Inflammatory macrophage treated with lipopolysaccharide for 1 hour (primary cell): ENCODE measurements around the gene ZER1.
A peak's percentile ranks its signal among the peaks of the same experiment; 100 is the strongest.
"Not testable (repeated sequence)": the region's sequence is repeated elsewhere in the genome, so short reads cannot be mapped to it uniquely, and the experiment has no call there.

Source experiments
- DNase-seq, 2 donors: peaks; one replicate each; pipeline ENCODE4 v3.0.0-alpha.2; 2020 to 2022

ZER1 gene

DNA sequence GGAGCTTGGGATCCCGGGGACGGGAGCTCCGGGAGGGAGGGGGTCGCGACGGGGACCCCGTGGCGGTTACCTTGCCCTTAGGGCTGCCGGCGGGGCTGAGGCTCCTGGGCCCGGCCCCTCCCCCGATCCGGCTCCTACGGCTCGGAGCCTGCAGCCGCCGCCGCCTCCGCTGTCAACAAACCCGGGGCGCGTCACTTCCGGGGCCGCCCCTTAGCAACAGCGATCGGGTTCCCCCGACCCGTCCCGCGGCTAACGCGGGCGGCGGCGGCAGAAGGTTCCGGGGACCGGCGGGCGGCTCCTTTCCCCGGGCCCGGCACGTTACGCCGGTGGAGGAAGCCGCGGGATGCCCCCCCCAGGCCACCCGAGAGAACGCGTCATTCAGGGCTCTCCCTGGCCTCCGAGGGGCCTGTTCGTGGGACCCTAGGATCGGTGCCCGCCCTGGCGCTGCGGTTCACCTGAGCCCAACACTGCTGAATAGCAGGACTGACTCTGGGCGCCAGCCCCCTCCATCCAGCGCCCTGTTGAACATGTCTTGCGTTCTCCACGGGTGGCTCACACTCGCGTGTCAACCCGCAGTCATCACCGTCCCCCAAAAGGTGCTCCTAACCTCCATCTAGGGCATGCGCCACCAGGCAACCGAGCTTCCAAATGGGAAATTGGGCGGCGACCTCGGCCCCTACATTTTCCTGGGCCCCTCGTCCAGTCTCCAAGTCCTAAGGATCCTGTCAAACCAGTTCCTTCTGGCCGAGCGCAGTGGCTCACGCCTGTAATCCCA is at the start of gene ZER1:
Gene ZER1 (minus strand): TSS at position 183 of the 775 bp plus-strand sequence. CDS start 16,362 bp downstream, outside the sequence.
- DNase-seq = peak; percentile 83 to 95

DNA sequence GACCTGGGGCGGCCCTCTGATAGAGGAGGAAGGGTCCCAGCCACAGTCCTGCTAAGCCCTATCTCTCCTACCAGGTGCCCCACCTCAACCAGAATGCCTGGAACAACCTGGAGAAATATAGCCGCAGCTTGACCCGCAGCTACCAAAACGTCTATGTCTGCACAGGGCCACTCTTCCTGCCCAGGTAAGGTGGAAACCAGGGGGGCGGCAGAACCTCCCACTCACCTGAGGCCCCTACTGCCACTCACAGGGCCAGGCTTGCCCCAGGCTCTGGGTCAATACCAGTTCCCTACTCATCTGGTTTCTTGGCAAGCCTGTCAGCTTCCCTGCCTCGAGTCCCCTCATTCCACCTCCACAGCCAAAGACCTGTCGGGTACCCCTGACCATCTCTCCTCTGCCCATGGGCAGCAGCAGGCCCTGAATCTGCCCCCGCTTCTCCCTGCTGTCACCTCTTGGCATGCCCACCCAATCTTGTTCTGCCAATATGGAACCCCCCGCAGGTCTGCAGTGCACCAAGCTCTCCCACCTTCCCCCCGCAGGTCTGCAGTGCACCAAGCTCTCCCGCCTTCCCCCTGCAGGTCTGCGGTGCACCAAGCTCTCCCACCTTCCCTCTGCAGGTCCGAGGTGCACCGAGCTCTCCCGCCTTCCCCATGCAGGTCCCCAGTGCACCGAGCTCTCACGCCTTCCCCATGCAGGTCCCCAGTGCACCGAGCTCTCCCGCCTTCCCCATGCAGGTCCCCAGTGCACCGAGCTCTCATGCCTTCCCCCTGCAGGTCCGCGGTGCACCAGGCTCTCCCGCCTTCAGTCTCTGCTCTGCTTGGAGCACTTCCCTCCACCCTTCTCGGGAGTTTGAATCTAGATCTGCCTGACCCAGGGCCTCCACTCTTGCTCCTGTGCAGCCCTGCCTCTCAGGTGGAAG is 49.2 kb upstream of the ZER1 start:
- no peak for DNase-seq

DNA sequence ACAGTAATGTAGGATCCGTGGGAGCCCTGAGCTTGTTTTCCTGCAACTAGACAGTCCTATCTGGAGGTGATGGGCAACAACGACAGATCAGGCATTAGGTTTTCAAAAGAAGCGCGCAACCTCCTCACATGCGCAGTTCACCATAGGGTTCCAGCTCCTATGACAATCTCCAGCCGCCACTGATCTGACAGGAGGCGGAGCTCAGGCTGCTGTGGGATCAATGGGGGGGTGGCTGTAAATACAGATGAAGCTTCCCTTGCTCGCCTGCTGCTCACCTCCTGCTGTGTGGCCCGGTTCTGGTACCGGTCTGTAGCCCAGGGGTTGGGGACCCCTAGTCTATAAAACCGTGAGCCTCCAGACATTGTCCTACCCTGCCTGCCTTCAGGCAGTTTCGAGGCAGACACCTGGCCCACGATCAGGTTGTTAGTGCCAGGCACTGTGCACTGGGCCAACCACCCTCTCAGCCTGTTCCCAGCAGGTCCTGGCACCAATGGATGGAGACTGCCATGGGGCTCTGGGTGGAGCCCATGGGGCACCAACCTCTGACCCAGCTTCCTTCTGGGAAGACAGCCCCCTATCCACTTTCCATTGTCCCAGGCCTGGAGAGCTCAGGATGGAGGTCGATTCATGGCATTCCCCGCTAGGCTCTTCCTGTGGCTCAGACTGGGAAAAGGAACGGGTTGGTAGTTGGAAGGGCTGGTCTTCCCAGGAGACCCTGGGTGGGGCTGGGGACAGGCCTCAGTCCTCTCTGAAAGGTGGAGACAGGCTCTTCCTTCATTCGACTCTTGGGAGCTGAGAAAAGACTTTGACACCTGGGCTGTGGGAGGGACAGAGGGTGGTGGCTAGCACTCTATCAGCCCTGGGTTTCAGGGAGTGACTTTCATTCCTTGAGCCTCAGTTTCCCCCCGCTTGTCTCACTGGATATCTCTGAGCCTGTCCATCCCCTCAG is 48.3 kb upstream of the ZER1 start:
- DNase-seq = no peak

DNA sequence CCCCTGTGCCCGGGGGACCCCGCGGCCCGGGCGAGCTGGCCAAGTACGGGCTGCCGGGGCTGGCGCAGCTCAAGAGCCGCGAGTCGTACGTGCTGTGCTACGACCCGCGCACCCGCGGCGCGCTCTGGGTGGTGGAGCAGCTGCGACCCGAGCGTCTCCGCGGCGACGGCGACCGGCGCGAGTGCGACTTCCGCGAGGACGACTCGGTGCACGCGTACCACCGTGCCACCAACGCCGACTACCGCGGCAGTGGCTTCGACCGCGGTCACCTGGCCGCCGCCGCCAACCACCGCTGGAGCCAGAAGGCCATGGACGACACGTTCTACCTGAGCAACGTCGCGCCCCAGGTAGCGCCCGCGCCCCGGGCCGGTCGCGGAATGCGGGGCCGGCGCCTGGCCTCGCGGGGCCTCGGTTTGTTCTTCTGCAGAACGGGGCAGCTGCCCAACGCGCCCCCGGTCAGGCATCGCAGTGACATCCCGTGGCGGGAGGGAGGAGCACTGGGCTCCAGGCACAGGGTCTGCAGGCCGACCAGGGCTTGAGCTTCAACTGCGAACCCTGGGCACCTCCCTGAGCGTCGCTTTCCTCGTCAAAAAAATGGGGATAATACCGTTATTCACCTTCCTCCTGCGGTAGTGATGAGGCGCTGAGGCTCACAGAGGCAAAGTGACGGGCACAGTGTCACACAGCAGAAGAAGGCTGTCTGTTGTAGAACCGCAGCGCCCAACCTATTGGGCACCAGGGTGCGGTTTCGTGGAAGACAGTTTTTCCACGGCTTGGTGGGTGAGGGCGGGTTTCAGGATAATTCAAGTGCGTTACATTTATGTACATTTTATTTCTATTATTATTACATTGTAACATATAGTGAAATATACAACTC is 47.4 kb upstream of the ZER1 start:
- DNase-seq = peak in 1 of 2 donors; percentile 5

DNA sequence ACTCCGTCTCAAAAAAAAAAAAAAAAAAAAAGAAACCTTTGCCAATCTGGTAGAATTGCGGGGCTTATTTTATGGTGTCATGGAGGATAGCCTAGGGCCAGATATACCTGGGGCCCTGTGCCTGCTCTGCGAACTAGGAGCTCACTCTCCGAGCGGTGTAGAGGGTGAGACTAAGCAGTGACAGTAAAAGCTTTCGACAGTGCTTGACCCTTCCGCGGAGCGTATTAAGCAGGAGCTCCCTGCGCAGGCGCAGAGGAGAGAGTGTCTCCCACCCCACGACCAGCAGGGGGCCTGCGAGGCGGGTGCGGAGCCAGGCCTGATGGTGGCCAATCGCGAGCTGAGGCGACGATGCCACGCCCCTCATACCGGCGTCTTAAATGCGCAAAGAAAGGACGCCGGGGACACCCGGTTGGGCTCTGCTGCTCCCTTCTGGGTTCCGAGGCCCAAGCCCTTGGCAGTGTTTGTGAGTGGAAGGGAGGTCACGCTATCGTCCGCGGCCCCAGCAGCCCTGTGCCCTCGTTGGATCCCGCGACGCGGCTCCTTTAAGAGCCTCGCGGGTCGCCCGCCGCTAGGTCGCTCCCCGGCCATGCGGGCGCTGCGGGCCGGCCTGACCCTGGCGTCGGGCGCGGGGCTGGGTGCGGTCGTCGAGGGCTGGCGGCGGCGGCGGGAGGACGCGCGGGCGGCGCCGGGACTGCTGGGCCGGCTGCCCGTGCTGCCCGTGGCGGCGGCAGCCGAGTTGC is 46.5 kb upstream of the ZER1 start, which contains the start of gene ENDOG:
Gene ENDOG (plus strand): TSS at position 402 of the 740 bp plus-strand sequence. CDS start 185 bp downstream, at position 587.
- peak; percentile 94 to 99 for DNase-seq

DNA sequence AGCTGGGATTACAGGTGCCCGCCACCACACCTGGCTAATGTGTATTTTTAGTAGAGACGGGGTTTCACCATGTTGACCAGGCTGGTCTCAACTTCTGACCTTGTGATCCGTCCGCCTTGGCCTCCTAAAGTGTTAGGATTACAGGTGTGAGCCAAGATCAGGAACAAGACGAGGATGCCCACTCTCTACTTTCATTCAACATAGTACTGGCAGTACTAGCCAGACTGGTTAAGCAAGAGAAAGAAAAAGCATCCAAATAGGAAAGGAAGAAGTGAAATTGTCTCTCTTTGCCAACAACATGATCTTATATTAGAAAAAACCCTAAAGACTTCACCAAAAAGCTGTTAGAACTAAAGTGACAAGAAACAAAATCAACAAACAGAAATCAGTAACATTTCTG is 39.1 kb upstream of the ZER1 start:
- DNase-seq = no peak

DNA sequence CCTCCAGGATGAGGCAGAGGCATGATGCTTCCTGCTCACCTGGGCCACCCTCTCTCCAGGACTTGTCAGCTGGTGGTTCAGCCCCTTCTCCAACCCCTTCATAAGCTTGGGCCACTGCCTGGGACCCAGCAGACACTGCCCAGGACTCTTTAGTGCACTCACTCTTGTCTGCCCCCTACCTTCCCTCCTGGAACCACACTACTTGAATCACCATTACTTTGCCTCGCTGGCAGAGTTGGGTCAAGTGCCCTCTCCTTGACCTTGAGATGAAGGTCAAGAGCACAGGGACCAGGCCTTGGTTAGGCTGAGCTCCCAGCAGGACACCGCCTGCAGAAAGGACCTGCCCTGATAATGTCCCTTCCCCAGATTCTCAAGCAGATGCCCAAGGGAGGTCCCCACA is 38.1 kb upstream of the ZER1 start:
- no peak for DNase-seq

DNA sequence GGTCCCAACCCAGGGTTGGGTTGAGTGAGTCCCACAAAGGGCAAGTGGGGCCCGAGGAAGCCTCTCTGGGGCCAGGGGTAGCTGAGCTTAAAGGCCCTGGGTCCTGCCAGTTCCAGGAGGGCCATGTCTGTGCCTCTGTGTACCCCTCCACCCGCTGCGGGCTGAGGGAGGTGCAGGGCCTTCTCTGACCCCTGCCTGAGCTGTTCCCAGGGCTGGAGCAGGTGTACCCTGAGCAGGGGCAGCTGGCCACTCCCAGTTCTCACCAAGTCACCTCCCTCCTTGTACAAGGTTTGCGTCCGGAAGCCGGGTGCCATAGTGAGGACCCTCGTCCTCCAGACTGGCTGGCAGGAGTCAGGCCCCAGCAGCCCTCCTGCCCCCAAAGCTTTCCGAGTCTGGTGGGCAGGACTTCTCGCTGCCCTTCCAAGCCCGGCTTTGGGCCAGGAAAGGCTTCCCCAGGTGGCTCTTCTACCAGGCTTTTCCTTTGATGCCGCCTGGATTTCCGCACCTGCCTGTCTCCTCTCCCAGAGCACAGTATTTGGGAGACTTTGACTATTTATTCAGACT is 37.4 kb upstream of the ZER1 start:
- DNase-seq = no peak

DNA sequence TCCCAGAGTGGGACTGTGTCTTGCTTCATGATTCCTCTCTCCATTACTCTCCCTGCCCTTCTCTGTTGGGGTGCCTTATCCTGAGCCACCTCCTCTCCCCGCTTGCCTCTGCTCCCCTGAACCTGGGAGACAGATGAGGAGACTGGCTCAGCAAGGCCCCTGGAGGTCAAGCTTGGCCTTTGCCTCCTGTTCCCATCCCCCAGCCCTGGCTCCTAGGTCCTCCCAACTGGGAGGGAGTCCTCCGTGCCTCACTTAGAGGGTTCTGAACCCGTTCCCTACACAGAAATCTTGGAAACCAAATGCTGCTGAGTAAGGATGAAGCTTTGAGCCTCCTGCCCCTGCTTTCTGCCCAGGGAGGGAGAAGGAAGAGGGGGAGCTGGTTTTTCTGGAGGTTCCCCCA is 36.8 kb upstream of the ZER1 start:
- DNase-seq = no peak

DNA sequence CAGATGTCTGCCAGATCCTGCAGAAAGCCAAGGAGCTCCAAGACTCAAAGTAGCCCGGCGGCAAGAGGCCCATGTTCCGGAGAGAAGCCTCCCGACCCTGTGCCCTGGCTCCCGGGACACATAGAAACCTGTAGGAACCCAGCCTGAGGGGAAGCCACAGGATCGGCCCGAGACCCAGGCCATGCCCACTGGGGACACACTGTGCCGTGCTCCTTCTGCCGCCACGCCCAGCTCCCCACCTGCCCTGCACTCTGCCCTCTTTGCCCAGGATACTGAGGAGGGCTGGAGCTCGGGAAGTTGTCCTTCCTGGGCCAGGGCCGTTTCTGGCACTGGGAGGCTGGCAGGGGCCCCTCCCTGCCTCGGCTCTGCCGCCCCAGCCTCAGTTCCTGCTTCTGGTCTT is 36.1 kb upstream of the ZER1 start:
- no peak for DNase-seq

DNA sequence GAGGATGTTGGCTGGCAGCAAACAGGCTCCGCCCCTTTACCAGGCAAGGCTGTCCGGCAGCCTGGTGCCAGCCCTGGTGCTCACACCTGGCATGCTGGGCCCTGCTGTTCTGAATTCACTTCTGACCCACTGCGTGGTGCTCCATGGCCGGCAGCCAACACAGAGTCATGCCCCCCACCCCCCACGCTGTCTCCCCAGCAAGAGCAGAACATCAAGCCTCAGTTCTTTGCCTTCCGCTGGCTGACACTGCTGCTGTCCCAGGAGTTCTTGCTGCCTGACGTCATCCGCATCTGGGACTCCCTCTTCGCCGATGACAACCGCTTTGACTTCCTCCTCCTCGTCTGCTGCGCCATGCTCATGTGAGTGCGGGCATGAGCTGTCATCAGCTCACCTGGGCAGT is 33.9 kb upstream of the ZER1 start:
- DNase-seq = no peak

DNA sequence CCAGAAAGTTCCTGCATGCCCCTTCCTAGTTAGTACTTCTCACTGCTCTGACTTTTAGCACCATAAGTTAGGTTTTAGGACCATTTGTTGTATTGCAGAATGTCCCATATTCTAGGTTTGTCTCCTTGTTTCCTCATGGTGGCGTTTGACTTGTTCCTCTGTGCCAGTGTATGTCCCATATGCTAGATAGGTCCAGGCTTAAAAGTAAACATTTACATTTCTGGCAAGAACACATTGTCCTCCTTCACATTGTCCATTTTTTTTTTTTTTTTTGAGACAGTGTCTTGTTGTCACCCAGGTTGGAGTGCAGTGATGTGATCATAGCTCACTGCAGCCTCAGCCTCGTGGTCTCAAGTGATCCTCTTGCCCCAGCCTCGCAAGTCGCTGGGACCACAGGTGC is 30.8 kb upstream of the ZER1 start:
- no peak for DNase-seq

DNA sequence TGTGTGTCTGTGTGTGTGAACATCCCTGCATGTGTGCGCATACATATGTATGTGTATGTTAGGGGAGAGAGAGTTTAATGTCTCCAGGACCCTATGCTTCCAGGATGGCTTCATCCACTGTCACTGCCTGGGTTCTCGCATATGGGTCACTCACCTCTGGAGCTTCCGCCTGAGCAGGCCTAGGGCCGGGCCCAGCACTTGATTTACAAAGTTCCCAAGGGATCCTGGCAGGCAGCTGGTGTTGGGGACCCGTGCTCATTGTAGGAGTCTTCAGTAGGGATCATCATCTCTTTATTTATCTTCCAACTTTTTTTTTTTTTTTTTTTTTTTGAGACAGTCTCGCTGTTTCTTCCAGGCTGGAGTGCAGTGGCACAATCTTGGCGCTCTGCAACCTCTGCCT is 28.3 kb upstream of the ZER1 start:
- DNase-seq = no peak

DNA sequence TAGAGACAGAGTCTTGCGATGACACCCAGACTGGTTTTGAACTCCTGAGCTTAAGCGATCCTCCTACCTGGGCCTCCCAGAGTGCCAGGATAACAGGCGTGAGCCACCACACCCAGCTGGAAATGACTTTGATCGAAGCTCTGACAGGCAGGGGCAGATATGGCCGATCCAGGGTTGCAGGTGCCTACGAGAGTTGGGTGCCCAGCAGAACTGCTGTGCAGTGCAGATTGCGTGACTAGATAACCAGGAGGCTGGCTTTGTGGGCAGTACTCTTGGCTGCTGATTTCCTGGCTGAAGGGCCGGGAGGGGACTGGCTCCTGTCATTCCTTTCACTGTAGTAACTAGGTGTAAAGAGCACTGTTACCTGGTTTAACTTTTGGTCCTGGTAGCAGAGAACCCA is 27.2 kb upstream of the ZER1 start:
- no peak for DNase-seq

DNA sequence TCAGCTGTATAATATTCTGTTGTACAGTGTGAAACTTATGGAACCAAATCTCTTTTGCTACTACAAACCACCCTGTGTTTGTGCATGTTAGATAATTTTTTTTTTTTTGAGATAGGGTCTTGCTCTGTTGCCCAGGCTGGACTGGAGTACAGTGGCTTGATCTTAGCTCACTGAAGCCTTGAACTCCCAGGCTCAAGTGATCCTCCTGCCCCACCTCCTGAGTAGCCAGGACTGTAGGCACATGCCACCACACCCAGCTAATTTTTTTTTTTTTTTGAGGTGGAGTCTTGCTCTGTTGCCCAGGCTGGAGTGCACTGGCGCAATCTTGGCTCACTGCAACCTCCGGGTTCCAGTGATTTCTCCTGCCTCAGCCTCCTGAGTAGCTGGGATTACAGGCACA is 23.2 kb upstream of the ZER1 start:
- DNase-seq = not testable (repeated sequence)

DNA sequence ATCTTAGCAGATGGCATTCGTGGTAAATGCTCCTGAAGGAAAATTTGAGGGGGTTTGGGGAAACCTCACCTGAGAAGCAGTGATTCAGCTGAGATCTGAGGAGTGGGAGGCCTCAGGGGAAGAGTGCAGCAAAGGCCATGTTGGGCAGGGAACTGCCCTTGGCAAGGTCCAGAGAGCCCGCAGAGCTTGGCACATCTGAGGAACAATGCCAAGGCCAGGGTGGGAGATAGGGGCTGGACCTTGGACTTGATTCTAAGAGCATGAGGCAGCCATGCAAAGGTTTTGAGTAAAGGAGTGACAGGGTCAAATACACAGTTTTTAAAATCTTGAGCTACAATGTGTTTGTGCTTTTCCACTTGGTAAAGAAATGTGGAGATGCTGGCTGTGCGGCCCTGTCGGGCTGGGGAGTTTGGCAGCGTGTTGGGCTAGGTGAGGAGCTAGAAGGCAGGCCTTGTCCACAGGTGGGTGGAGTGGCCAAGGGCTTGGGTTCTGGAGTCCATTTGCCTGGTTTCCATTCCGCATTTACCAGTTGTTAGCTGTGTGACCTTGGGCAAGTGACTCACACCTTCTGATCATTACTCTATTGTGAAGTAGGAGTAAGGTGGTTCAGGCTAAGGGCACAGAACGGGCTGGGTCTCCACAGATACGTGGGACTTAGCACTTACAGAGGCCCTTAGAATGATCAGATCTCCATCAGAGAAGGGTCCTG is 21.4 kb upstream of the ZER1 start:
- no peak for DNase-seq

DNA sequence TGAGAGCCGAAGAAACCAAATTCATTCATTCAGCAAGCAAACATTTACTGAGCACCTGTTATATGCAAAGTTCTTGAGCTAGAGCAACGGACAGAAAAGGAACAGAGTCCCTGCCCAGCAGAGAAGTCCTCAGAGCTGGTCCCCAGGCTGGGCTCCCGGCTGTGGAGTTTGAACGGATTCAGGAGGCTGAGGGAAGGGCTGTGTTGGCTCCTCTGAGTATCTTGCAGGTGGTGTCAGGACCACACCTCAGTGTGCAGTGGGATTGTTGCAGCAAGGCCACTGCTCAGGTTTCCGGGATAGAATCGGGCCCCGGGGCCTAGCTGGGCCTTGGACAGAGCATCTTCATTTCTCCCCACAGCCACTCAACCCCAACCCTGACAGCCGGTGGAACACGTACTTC is 20.4 kb upstream of the ZER1 start:
- DNase-seq = no peak

DNA sequence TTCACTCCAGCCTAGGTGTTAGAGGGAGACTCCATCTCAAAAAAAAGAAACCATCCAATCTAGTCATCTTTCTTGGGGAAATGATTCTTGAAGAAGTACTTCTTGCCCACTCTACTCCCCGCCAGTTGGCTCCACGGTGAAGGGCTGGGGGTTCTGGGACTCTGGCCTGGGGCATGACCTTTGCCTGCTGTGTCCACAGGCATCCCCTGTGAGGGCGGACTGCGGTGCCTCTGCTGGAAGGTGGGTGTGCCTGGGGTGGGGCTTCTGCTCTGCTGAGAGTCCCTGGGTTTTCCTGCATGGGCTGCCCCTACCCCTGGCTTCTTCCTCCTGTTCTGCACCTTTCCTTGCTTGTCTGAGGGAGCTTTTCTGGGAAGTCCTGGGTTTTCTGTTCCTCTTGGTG is 18.8 kb upstream of the ZER1 start:
- peak in 1 of 2 donors; percentile 0 for DNase-seq

DNA sequence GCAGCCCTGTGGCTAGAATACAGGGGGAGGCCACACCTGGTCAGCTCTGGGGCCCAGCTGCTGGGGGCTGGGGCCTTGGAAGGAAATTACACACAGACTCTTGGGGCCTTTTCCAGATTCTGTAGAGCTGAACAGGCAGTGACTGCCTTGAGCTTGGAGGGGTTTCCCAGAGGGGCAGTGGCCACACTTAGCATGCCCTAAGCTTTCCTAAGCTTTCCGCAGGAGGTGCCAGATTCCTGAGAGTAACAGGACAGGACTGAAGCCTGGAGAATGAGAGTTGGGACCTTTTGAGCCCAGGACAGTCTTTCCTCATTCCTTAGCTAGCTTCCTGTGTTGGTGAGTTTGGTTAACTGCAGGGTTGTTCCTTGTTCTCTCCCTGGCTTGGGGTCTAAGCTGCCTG is 16.7 kb upstream of the ZER1 start:
- DNase-seq = no peak

DNA sequence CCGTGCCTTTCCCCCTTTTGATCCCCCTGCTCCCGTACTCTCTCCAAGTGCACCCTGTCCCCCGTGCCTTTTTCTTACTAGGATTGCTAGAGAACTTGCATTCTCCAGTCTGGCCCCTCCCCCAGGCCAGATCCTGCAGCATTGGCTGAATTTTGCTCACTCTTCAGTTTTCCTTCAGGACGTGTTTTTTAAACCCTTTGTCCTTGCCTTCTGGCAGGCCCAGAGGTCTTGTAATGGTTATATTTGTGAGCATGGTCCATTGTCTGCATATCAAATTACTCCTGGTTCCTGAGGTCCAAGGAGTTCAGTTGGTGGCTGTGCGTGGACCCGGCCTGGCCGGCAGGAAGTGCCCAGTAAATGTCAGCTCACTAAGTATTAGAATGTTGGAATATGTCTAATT is 15.9 kb upstream of the ZER1 start:
- peak in 1 of 2 donors; percentile 6 for DNase-seq
